Loucy (cell line): ENCODE data around the gene TET1.

ENCODE experiments used
- H2AFZ ChIP-seq: fragments of 200-600 bp; sonication (generic); 2 replicates; pipeline ENCODE4 v1.6.0; 2016; ENCODE audit warnings: antibody characterized with exemption, mild to moderate bottlenecking, low read length, moderate library complexity
- H3F3A ChIP-seq: fragments of 200-600 bp; 2 replicates; pipeline ENCODE4 v1.6.0; 2016; ENCODE audit warnings: antibody characterized with exemption, low read depth, mild to moderate bottlenecking
- H3K27me3 ChIP-seq: fragments of 200-600 bp; sonication (generic); 2 replicates; pipeline ENCODE4 v1.6.1; 2014; ENCODE audit warnings: low read length, mild to moderate bottlenecking; ENCODE audit not compliant: insufficient read depth, poor library complexity, severe bottlenecking
- H3K36me3 ChIP-seq: fragments of 200-600 bp; sonication (generic); 2 replicates; pipeline ENCODE4 v1.6.1; 2016; ENCODE audit warnings: low read length; ENCODE audit not compliant: insufficient read depth
- H3K4me1 ChIP-seq: fragments of 200-600 bp; sonication (generic); 2 replicates; pipeline ENCODE4 v1.5.1; 2014; ENCODE audit warnings: low read length, mild to moderate bottlenecking; ENCODE audit not compliant: insufficient read depth, poor library complexity, severe bottlenecking
- H3K4me2 ChIP-seq: fragments of 200-600 bp; sonication (generic); 2 replicates; pipeline ENCODE4 v1.6.0; 2014; ENCODE audit warnings: antibody characterized with exemption, low read length, low read depth, mild to moderate bottlenecking; ENCODE audit not compliant: poor library complexity, severe bottlenecking
- H3K4me3 ChIP-seq: fragments of 200-600 bp; sonication (generic); 2 replicates; pipeline ENCODE4 v1.5.1; 2014; ENCODE audit warnings: low read length, mild to moderate bottlenecking, mixed read lengths; ENCODE audit not compliant: poor library complexity, severe bottlenecking
- H3K79me2 ChIP-seq: fragments of 200-600 bp; sonication (generic); 2 replicates; pipeline ENCODE4 v1.6.1; 2014; ENCODE audit warnings: low read length; ENCODE audit not compliant: insufficient read depth
- H3K9ac ChIP-seq: fragments of 200-600 bp; sonication (generic); 2 replicates; pipeline ENCODE4 v1.6.0; 2014; ENCODE audit warnings: mild to moderate bottlenecking, low read depth, low read length, moderate library complexity; ENCODE audit not compliant: poor library complexity, severe bottlenecking
- H3K9me2 ChIP-seq: fragments of 200-600 bp; sonication (generic); replicated peaks from 2 replicates; pipeline ENCODE4 v1.6.1; 2016; ENCODE audit warnings: low read depth, low read length, mixed read lengths
- H3K9me3 ChIP-seq: fragments of 200-600 bp; sonication (generic); 2 replicates; pipeline ENCODE4 v1.6.1; 2014; ENCODE audit warnings: mild to moderate bottlenecking, antibody characterized with exemption, low read length, low read depth; ENCODE audit not compliant: insufficient read depth
- H4K20me1 ChIP-seq: fragments of 200-600 bp; sonication (generic); 2 replicates; pipeline ENCODE4 v1.6.0; 2014; ENCODE audit warnings: antibody characterized with exemption, low read length, mild to moderate bottlenecking; ENCODE audit not compliant: insufficient read depth, poor library complexity, severe bottlenecking
- CTCF ChIP-seq: fragments of 200-600 bp; sonication (generic); conservative IDR thresholded peaks from 2 replicates; pipeline ENCODE4 v1.5.1; 2014; ENCODE audit warnings: mild to moderate bottlenecking, antibody characterized with exemption, low read length
- EZH2phosphoT487 ChIP-seq: fragments of 200-600 bp; IDR thresholded peaks from 2 replicates; pipeline ENCODE4 v1.6.1; 2018; ENCODE audit warnings: antibody characterized with exemption, mild to moderate bottlenecking, moderate library complexity, borderline replicate concordance

Gene TET1

GRCh38 chr10:68696018-68696417 lies 135.9 kb downstream of the TET1 start:
- Histone ChIP-seq H3K79me2 (no peaks in the 10 kb centered on the region), H3K9me2 (no peaks in the 10 kb centered on the region), H3K36me3 (peaks cover 20% of the 10 kb centered on the region; the same call in 1 of the 2 replicates), H3K9me3 (no peaks in the 10 kb centered on the region), H3K4me2 (no peak overlapping the region), H3K4me3 (no peak overlapping the region), H4K20me1 (no peaks in the 10 kb centered on the region), H3K27me3 (no peaks in the 10 kb centered on the region), H3K4me1 (no peaks in the 10 kb centered on the region), H3F3A (no peaks in the 10 kb centered on the region), H2AFZ (no peak overlapping the region), H3K9ac (no peak overlapping the region)
- TF ChIP-seq EZH2phosphoT487, result no peak
- no peak for TF ChIP-seq CTCF

- H3K36me3 ChIP-seq, result peaks cover 9% of the 10 kb centered on the region; the same call in 1 of the 2 replicates
- no peaks in the 10 kb centered on the region for H3F3A ChIP-seq
- H3K27me3 ChIP-seq, result no peaks in the 10 kb centered on the region
- no peak overlapping the region for H3K4me2 ChIP-seq
- no peaks in the 10 kb centered on the region for H3K9me3 ChIP-seq
- no peaks in the 10 kb centered on the region for H4K20me1 ChIP-seq
- no peak for TF ChIP-seq CTCF
- TF ChIP-seq EZH2phosphoT487, result no peak
- H3K9me2 ChIP-seq, result no peaks in the 10 kb centered on the region
- H3K79me2 ChIP-seq, result no peaks in the 10 kb centered on the region
- no peaks in the 10 kb centered on the region for H3K4me1 ChIP-seq
- no peak overlapping the region for H3K4me3 ChIP-seq
- no peak overlapping the region for H2AFZ ChIP-seq
- H3K9ac ChIP-seq, result no peak overlapping the region
These were observed 137.0 kb downstream of the TET1 start for GRCh38 chr10:68697106-68697505.

- Histone ChIP-seq H3K9ac (no peak overlapping the region), H3K4me1 (no peaks in the 10 kb centered on the region), H2AFZ (no peak overlapping the region), H3F3A (no peaks in the 10 kb centered on the region), H4K20me1 (no peaks in the 10 kb centered on the region), H3K4me3 (no peak overlapping the region), H3K79me2 (no peaks in the 10 kb centered on the region), H3K36me3 (no peaks in the 10 kb centered on the region), H3K27me3 (no peaks in the 10 kb centered on the region), H3K9me2 (no peaks in the 10 kb centered on the region), H3K4me2 (no peak overlapping the region), H3K9me3 (no peaks in the 10 kb centered on the region)
- TF ChIP-seq CTCF (no peak), EZH2phosphoT487 (no peak)
These were observed 140.1 kb downstream of the TET1 start for GRCh38 chr10:68700197-68700596.
